ENCODE data around the gene KATNIP. TPM values are rescaled to one million over a fixed set of nuclear protein-coding genes. Genes with fewer than 3 reads are reported as not detected.

Gene KATNIP
- polyA plus RNA-seq, 1 donor (not counting 4 experiments of a cell fraction or from before 2014, with no cell fraction given), result 19.0 TPM

- no peaks in the 10 kb centered on the region for H4K20me1 ChIP-seq (ENCODE audit: control insufficient read depth, extremely low read depth, insufficient read depth, low read length)
- dilution Hi-C loops (cut with MboI; ENCODE audit: extremely low pct_ligation_motif_present, low sequenced_read_pairs), result no loop called here
- TF ChIP-seq CTCF (optimal IDR thresholded peaks at IDR 0.05 in 1 of 3, IDR thresholded peaks at IDR 0.05 in 1 of 3, conservative IDR thresholded peaks at IDR 0.05 in 1 of 3; ENCODE audit: extremely low read depth in 1 of 3, insufficient read depth in 2 of 3, low read length in 3 of 3) (no peak), EZH2 (IDR thresholded peaks at IDR 0.05; ENCODE audit: low read length) (no peak)
- no peaks in the 10 kb centered on the region for H3K9me3 ChIP-seq (ENCODE audit: control insufficient read depth, low read depth, low read length)
- H3K4me1 ChIP-seq (ENCODE audit: control insufficient read depth, extremely low read depth, insufficient read depth, low read length), result no peaks in the 10 kb centered on the region
- no peak for DNase-seq (ENCODE audit: low read depth, low spot score)
- H3K4me3 ChIP-seq (ENCODE audit: control insufficient read depth in 2 of 3, extremely low read depth in 1 of 3, insufficient read depth in 2 of 3, low read depth in 1 of 3, low read length in 3 of 3), result no peak overlapping the region
- no peak overlapping the region for H3K9ac ChIP-seq (ENCODE audit: control insufficient read depth, extremely low read depth, insufficient read depth, low read length)
- no peaks in the 10 kb centered on the region for H3K9me1 ChIP-seq (ENCODE audit: control insufficient read depth, extremely low read depth, insufficient read depth, low read length)
- H3K27ac ChIP-seq (ENCODE audit: control insufficient read depth, insufficient read depth, low read length), result no peak overlapping the region
- no peaks in the 10 kb centered on the region for H3K27me3 ChIP-seq (ENCODE audit: control insufficient read depth, extremely low read depth, insufficient read depth, low read length)
- H3K36me3 ChIP-seq (ENCODE audit: control insufficient read depth in 2 of 2, extremely low read depth in 1 of 2, insufficient read depth in 2 of 2, low read length in 2 of 2), result peaks cover 23 to 28% of the 10 kb centered on the region in 2 experiments
- FAIRE-seq, result no peak
- H3K4me2 ChIP-seq (ENCODE audit: control insufficient read depth, extremely low read depth, insufficient read depth, low read depth, low read length), result no peak overlapping the region
- H3K79me2 ChIP-seq (ENCODE audit: control insufficient read depth, insufficient read depth, low read length), result no peaks in the 10 kb centered on the region
- H2AFZ ChIP-seq (ENCODE audit: control insufficient read depth, low read length), result no peak overlapping the region
Observed at GRCh38 chr16:27526180-27526579, 23.8 kb upstream of the KATNIP start.

- Histone ChIP-seq H2AFZ (ENCODE audit: control insufficient read depth, low read length) (no peak overlapping the region), H3K27ac (ENCODE audit: control insufficient read depth, insufficient read depth, low read length) (no peak overlapping the region), H3K9ac (ENCODE audit: control insufficient read depth, extremely low read depth, insufficient read depth, low read length) (no peak overlapping the region), H3K4me1 (ENCODE audit: control insufficient read depth, extremely low read depth, insufficient read depth, low read length) (no peaks in the 10 kb centered on the region), H3K9me1 (ENCODE audit: control insufficient read depth, extremely low read depth, insufficient read depth, low read length) (no peaks in the 10 kb centered on the region), H3K27me3 (ENCODE audit: control insufficient read depth, extremely low read depth, insufficient read depth, low read length) (no peaks in the 10 kb centered on the region), H3K4me2 (ENCODE audit: control insufficient read depth, extremely low read depth, insufficient read depth, low read depth, low read length) (no peak overlapping the region), H3K79me2 (ENCODE audit: control insufficient read depth, insufficient read depth, low read length) (no peaks in the 10 kb centered on the region), H4K20me1 (ENCODE audit: control insufficient read depth, extremely low read depth, insufficient read depth, low read length) (no peaks in the 10 kb centered on the region), H3K4me3 (ENCODE audit: control insufficient read depth in 2 of 3, extremely low read depth in 1 of 3, insufficient read depth in 2 of 3, low read depth in 1 of 3, low read length in 3 of 3) (no peak overlapping the region), H3K9me3 (ENCODE audit: control insufficient read depth, low read depth, low read length) (no peaks in the 10 kb centered on the region), H3K36me3 (ENCODE audit: control insufficient read depth in 2 of 2, extremely low read depth in 1 of 2, insufficient read depth in 2 of 2, low read length in 2 of 2) (peaks cover 38 to 40% of the 10 kb centered on the region in 2 experiments)
- no peak for FAIRE-seq
- DNase-seq (ENCODE audit: low read depth, low spot score), result no peak
- dilution Hi-C loops (cut with MboI; ENCODE audit: extremely low pct_ligation_motif_present, low sequenced_read_pairs), result no loop called here
- TF ChIP-seq EZH2 (IDR thresholded peaks at IDR 0.05; ENCODE audit: low read length), result no peak
- TF ChIP-seq CTCF (optimal IDR thresholded peaks at IDR 0.05 in 1 of 3, IDR thresholded peaks at IDR 0.05 in 1 of 3, conservative IDR thresholded peaks at IDR 0.05 in 1 of 3; ENCODE audit: extremely low read depth in 1 of 3, insufficient read depth in 2 of 3, low read length in 3 of 3), result no peak
Observed at GRCh38 chr16:27528294-27528693, 21.6 kb upstream of the KATNIP start.
